BLaER1 (cell line): ENCODE measurements around the gene CYP1A2.
A peak's percentile ranks its signal among the peaks of the same experiment; 100 is the strongest.

Source experiments
- H3K27ac ChIP-seq: shearing (Covaris generic); formaldehyde crosslinking; 2 replicates; pipeline ENCODE4 v1.8.1; 2022
- H3K27me3 ChIP-seq: shearing (Covaris generic); formaldehyde crosslinking; 2 replicates; pipeline ENCODE4 v1.8.1; 2022
- H3K36me3 ChIP-seq: shearing (Covaris generic); formaldehyde crosslinking; 2 replicates; pipeline ENCODE4 v1.8.1; 2022
- H3K4me1 ChIP-seq: shearing (Covaris generic); formaldehyde crosslinking; 2 replicates; pipeline ENCODE4 v1.8.1; 2022
- H3K4me2 ChIP-seq: shearing (Covaris generic); formaldehyde crosslinking; 2 replicates; pipeline ENCODE4 v1.8.1; 2022
- H3K4me3 ChIP-seq: shearing (Covaris generic); formaldehyde crosslinking; 2 replicates; pipeline ENCODE4 v1.8.1; 2022
- H3K9ac ChIP-seq: shearing (Covaris generic); formaldehyde crosslinking; 2 replicates; pipeline ENCODE4 v1.8.1; 2022
- H3K9me3 ChIP-seq: shearing (Covaris generic); formaldehyde crosslinking; 2 replicates; pipeline ENCODE4 v1.8.1; 2022
- H4K20me1 ChIP-seq: shearing (Covaris generic); formaldehyde crosslinking; 2 replicates; pipeline ENCODE4 v1.8.1; 2022
- Cebpa-rat ChIP-seq: shearing (Covaris generic); IDR thresholded peaks from 2 replicates; pipeline ENCODE4 v1.8.1; 2022

The CYP1A2 gene

GRCh38 chr15:74748322-74748946 lies at the start of gene CYP1A2:
Gene CYP1A2, plus strand, starts transcription at chr15:74748845. Its CDS starts 894 bp downstream, at chr15:74749739.
- Histone ChIP-seq H3K9ac (no peak within 1 kb of the TSS), H4K20me1 (no peaks in the 10 kb centered on the region), H3K9me3 (peaks cover 6% of the 10 kb centered on the region), H3K27ac (no peak within 1 kb of the TSS), H3K4me1 (no peaks in the 10 kb centered on the region), H3K27me3 (no peaks in the 10 kb centered on the region), H3K36me3 (no peaks in the 10 kb centered on the region), H3K4me3 (no peak within 1 kb of the TSS), H3K4me2 (no peak within 1 kb of the TSS)
- no peak for TF ChIP-seq Cebpa-rat

GRCh38 chr15:74709011-74709410 lies 39.6 kb upstream of the CYP1A2 start:
- TF ChIP-seq Cebpa-rat: no peak
- Histone ChIP-seq H4K20me1 (no peaks in the 10 kb centered on the region), H3K36me3 (no peaks in the 10 kb centered on the region), H3K9ac (no peak overlapping the region), H3K9me3 (no peaks in the 10 kb centered on the region), H3K4me1 (peaks cover 7% of the 10 kb centered on the region), H3K27me3 (no peaks in the 10 kb centered on the region), H3K4me2 (no peak overlapping the region), H3K27ac (no peak overlapping the region), H3K4me3 (no peak overlapping the region)

- Histone ChIP-seq H3K4me1 (peaks cover 7% of the 10 kb centered on the region), H3K27me3 (no peaks in the 10 kb centered on the region), H3K9ac (no peak overlapping the region)
These were observed 38.8 kb upstream of the CYP1A2 start for GRCh38 chr15:74709892-74710291.

GRCh38 chr15:74710319-74711094 lies 38.1 kb upstream of the CYP1A2 start:
- TF ChIP-seq Cebpa-rat: no peak
- Histone ChIP-seq H3K27ac (no peak overlapping the region), H3K27me3 (no peaks in the 10 kb centered on the region), H3K36me3 (no peaks in the 10 kb centered on the region), H4K20me1 (no peaks in the 10 kb centered on the region), H3K4me1 (peaks cover 7% of the 10 kb centered on the region), H3K9ac (no peak overlapping the region), H3K4me2 (peak overlapping the region; percentile 23; the same call in 1 of the 2 replicates), H3K9me3 (no peaks in the 10 kb centered on the region), H3K4me3 (no peak overlapping the region)

More at GRCh38 chr15:74709892-74710291, 38.8 kb upstream of the CYP1A2 start:
- Histone ChIP-seq H3K4me2 (peak overlapping the region; percentile 23; the same call in 1 of the 2 replicates), H3K4me3 (no peak overlapping the region), H4K20me1 (no peaks in the 10 kb centered on the region), H3K36me3 (no peaks in the 10 kb centered on the region), H3K9me3 (no peaks in the 10 kb centered on the region), H3K27ac (no peak overlapping the region)
- no peak for TF ChIP-seq Cebpa-rat

GRCh38 chr15:74712311-74712710 lies 36.3 kb upstream of the CYP1A2 start:
- Histone ChIP-seq H3K9ac (no peak overlapping the region), H3K9me3 (no peaks in the 10 kb centered on the region), H3K4me2 (no peak overlapping the region), H3K27me3 (no peaks in the 10 kb centered on the region), H3K27ac (no peak overlapping the region), H3K4me3 (no peak overlapping the region), H3K36me3 (no peaks in the 10 kb centered on the region), H4K20me1 (no peaks in the 10 kb centered on the region), H3K4me1 (peaks cover 7% of the 10 kb centered on the region)
- TF ChIP-seq Cebpa-rat: no peak

GRCh38 chr15:74716651-74717050 lies 32.0 kb upstream of the CYP1A2 start:
- Histone ChIP-seq H3K27me3 (no peaks in the 10 kb centered on the region), H3K4me3 (no peak overlapping the region), H3K9me3 (no peaks in the 10 kb centered on the region), H3K9ac (no peak overlapping the region), H3K4me1 (peaks cover 13% of the 10 kb centered on the region), H3K36me3 (no peaks in the 10 kb centered on the region), H3K4me2 (no peak overlapping the region), H3K27ac (no peak overlapping the region), H4K20me1 (no peaks in the 10 kb centered on the region)
- no peak for TF ChIP-seq Cebpa-rat

- no peak overlapping the region for H3K4me2 ChIP-seq
- no peak overlapping the region for H3K27ac ChIP-seq
- H3K4me3 ChIP-seq: no peak overlapping the region
- peaks cover 6% of the 10 kb centered on the region; the same call in 1 of the 2 replicates for H4K20me1 ChIP-seq
- H3K36me3 ChIP-seq: no peaks in the 10 kb centered on the region
- peaks cover 36% of the 10 kb centered on the region for H3K27me3 ChIP-seq
- TF ChIP-seq Cebpa-rat: no peak
- no peaks in the 10 kb centered on the region for H3K9me3 ChIP-seq
- peaks cover 25% of the 10 kb centered on the region for H3K4me1 ChIP-seq
- H3K9ac ChIP-seq: no peak overlapping the region
These were observed 26.1 kb upstream of the CYP1A2 start for GRCh38 chr15:74722591-74722990.

GRCh38 chr15:74723187-74723586 lies 25.5 kb upstream of the CYP1A2 start:
- Histone ChIP-seq H3K9ac (no peak overlapping the region), H4K20me1 (peaks cover 6% of the 10 kb centered on the region; the same call in 1 of the 2 replicates), H3K4me3 (no peak overlapping the region), H3K9me3 (no peaks in the 10 kb centered on the region), H3K36me3 (no peaks in the 10 kb centered on the region), H3K27me3 (peaks cover 41% of the 10 kb centered on the region), H3K4me2 (no peak overlapping the region), H3K4me1 (peaks cover 25% of the 10 kb centered on the region), H3K27ac (no peak overlapping the region)
- TF ChIP-seq Cebpa-rat: no peak

GRCh38 chr15:74723754-74724334 lies 24.8 kb upstream of the CYP1A2 start:
- Histone ChIP-seq H3K36me3 (no peaks in the 10 kb centered on the region), H3K9ac (no peak overlapping the region), H3K4me2 (no peak overlapping the region), H3K4me1 (peaks cover 25% of the 10 kb centered on the region), H3K27me3 (peaks cover 41% of the 10 kb centered on the region), H3K27ac (no peak overlapping the region), H3K4me3 (no peak overlapping the region), H3K9me3 (no peaks in the 10 kb centered on the region), H4K20me1 (peaks cover 6% of the 10 kb centered on the region; the same call in 1 of the 2 replicates)
- no peak for TF ChIP-seq Cebpa-rat

- Histone ChIP-seq H3K9ac (no peak overlapping the region), H3K9me3 (no peaks in the 10 kb centered on the region), H3K36me3 (no peaks in the 10 kb centered on the region), H3K4me2 (no peak overlapping the region), H3K4me1 (peaks cover 25% of the 10 kb centered on the region), H3K4me3 (no peak overlapping the region), H4K20me1 (peaks cover 6% of the 10 kb centered on the region; the same call in 1 of the 2 replicates), H3K27me3 (peaks cover 41% of the 10 kb centered on the region), H3K27ac (no peak overlapping the region)
- TF ChIP-seq Cebpa-rat: no peak
These were observed 23.9 kb upstream of the CYP1A2 start for GRCh38 chr15:74724570-74725224.
